GM12878 (cell line): ENCODE results near the gene SLC25A27. TPM values are rescaled to one million over a fixed set of nuclear protein-coding genes. Genes with fewer than 3 reads are reported as not detected.

Experiments
- ATAC-seq: fragments of 200-7000 bp; cut with Tn5 transposase; 3 replicates; pipeline ENCODE4 v1.9.1; 2020; ENCODE audit warnings: mild to moderate bottlenecking, moderate library complexity
- BruUV-seq: library from RNA; stranded (reverse); fragments of 400-500 nt; replicated peaks from 2 replicates; lab custom pipeline; 2021; lab: Mats Ljungman, UMichigan
- CTCF ChIA-PET: fragments of 300-600 bp; sonication (Branson Sonifier 250); formaldehyde crosslinking; extraction: SDS; loops from one replicate; lab custom pipeline; 2021; ENCODE audit warnings: inconsistent platforms; lab: Yijun Ruan, JAX
- POLR2A ChIA-PET: fragments of 350-600 bp; formaldehyde crosslinking; extraction: SDS; loops from one replicate; lab custom pipeline; 2021; ENCODE audit warnings: inconsistent platforms; lab: Charles Lee
- RAD21 ChIA-PET: fragments of 300-600 bp; sonication (Branson Sonifier 250); formaldehyde crosslinking; loops from one replicate; lab custom pipeline; 2023; ENCODE audit warnings: antibody characterized with exemption; ENCODE audit not compliant: unreplicated experiment; lab: Charles Lee
- SMC1A ChIA-PET: fragments of 300-600 bp; sonication (Branson Sonifier 250); formaldehyde crosslinking; loops from one replicate; lab custom pipeline; 2023; ENCODE audit not compliant: unreplicated experiment, uncharacterized antibody; lab: Charles Lee
- DNase-seq: peaks from one replicate; pipeline ENCODE4 v3.0.0-alpha.2; 2011; ENCODE audit warnings: low read depth, low spot score
- FAIRE-seq: peaks from 3 replicates; lab custom pipeline; 2011; peaks lifted over from hg19 to GRCh38; lab: Jason Lieb, UNC
- H2AFZ ChIP-seq: 2 replicates; pipeline ENCODE4 v1.6.0; 2011; ENCODE audit warnings: low read depth, low read length, control low read depth; ENCODE audit not compliant: control insufficient read depth
- H3K27ac ChIP-seq: 2 replicates; pipeline ENCODE4 v1.5.1; 2011; ENCODE audit warnings: control low read depth; ENCODE audit not compliant: control insufficient read depth, insufficient read depth
- H3K27me3 ChIP-seq, 2 experiments: replicated peaks in 1 of 2; 2 replicates each; pipeline versions ENCODE4 v1.6.0 to v1.6.1; 2011; ENCODE audit warnings: low read length in 1 of 2; ENCODE audit not compliant: control insufficient read depth in 2 of 2, insufficient read depth in 2 of 2
- H3K36me3 ChIP-seq, 2 experiments: 2 replicates each; pipeline ENCODE4 v1.5.1; 2011; ENCODE audit warnings: low read length in 1 of 2; ENCODE audit not compliant: control insufficient read depth in 2 of 2, insufficient read depth in 2 of 2
- H3K4me1 ChIP-seq: 2 replicates; pipeline ENCODE4 v1.6.1; 2011; ENCODE audit warnings: mild to moderate bottlenecking, low read length, moderate library complexity, mixed read lengths; ENCODE audit not compliant: control insufficient read depth, insufficient read depth
- H3K4me2 ChIP-seq: 2 replicates; pipeline ENCODE4 v1.6.0; 2011; ENCODE audit warnings: control low read depth; ENCODE audit not compliant: control insufficient read depth, insufficient read depth
- H3K4me3 ChIP-seq: fragments of 200-600 bp; sonication (generic); 2 replicates; pipeline ENCODE4 v1.5.1; 2016
- H3K79me2 ChIP-seq: 2 replicates; pipeline ENCODE4 v1.6.0; 2011; ENCODE audit warnings: low read length; ENCODE audit not compliant: control insufficient read depth, insufficient read depth
- H3K9ac ChIP-seq: 2 replicates; pipeline ENCODE4 v1.8.0; 2011; ENCODE audit warnings: low read length, control low read depth, mixed read lengths; ENCODE audit not compliant: control insufficient read depth, insufficient read depth
- H3K9me3 ChIP-seq: replicated peaks from 3 replicates; pipeline ENCODE4 v1.5.1; 2011; ENCODE audit warnings: mild to moderate bottlenecking, low read length; ENCODE audit not compliant: control insufficient read depth, insufficient read depth
- H4K20me1 ChIP-seq: 2 replicates; pipeline ENCODE4 v1.6.0; 2011; ENCODE audit not compliant: control insufficient read depth, insufficient read depth
- BACH1 ChIP-seq: fragments of 450-650 bp; IDR thresholded peaks from 2 replicates; pipeline ENCODE4 v1.6.1; 2017; ENCODE audit warnings: mild to moderate bottlenecking, borderline replicate concordance
- BCL11A ChIP-seq: IDR thresholded peaks from 2 replicates; pipeline ENCODE4 v1.6.1; 2011; ENCODE audit warnings: low read depth, low read length
- CTCF ChIP-seq, 3 experiments: IDR thresholded peaks in 2 of 3; conservative IDR thresholded peaks in 1 of 3; 2 replicates each; pipeline ENCODE4 v1.5.1; 2011; ENCODE audit warnings: low read depth in 3 of 3, low read length in 3 of 3, mild to moderate bottlenecking in 3 of 3, control low read depth in 2 of 3, moderate library complexity in 2 of 3, inconsistent platforms in 1 of 3, mixed read lengths in 1 of 3; ENCODE audit not compliant: control insufficient read depth in 2 of 3, insufficient read depth in 1 of 3; ENCODE audit errors: extremely low read depth in 1 of 3
- CUX1 ChIP-seq: IDR thresholded peaks from 2 replicates; pipeline ENCODE4 v1.6.1; 2012; ENCODE audit warnings: improper control_type of control experiment, low read depth, low read length; ENCODE audit not compliant: insufficient replicate concordance
- E2F4 ChIP-seq: IDR thresholded peaks from 2 replicates; pipeline ENCODE4 v1.6.1; 2012; ENCODE audit warnings: low read depth, low read length, improper control_type of control experiment
- SREBF1 ChIP-seq: IDR thresholded peaks from 2 replicates; pipeline ENCODE4 v1.6.1; 2012; ENCODE audit warnings: mild to moderate bottlenecking, low read length
- ZNF384 ChIP-seq: IDR thresholded peaks from 2 replicates; pipeline ENCODE4 v1.6.1; 2012; ENCODE audit warnings: low read depth, mild to moderate bottlenecking, low read length, improper control_type of control experiment, borderline replicate concordance
- WGBS: methylation state at CpG from one replicate; pipeline ENCODE4 v1.1.6; 2016; ENCODE audit warnings: low lambda C conversion rate; ENCODE audit not compliant: insufficient replicate concordance, insufficient coverage; ENCODE audit errors: missing lambda C conversion rate; 5-methylcytosine and 5-hydroxymethylcytosine counted together
- in situ Hi-C: fragments of 300-500 bp; cut with MboI; formaldehyde crosslinking; loops from 9 replicates; pipeline ENCODE4 v1.14.3; 2018; ENCODE audit warnings: mixed read lengths
- intact Hi-C: fragments of 100-400 bp; cut with micrococcal nuclease; formaldehyde crosslinking; loops from one replicate; pipeline ENCODE4 v1.14.2; 2022; ENCODE audit not compliant: unreplicated experiment
- polyA plus RNA-seq, 11 experiments: library from polyadenylated mRNA; depleted of rRNA in 4 of 11; unstranded in 6 of 11; stranded (reverse) in 5 of 11; fragments of >200 nt; fragmentation: Nextera tagmentation in 4 of 11; fragmentation: Illumina TruSeq in 1 of 11; extraction: Ambion mirVana in 4 of 11; extraction: Trizol in 1 of 11; gene quantifications; 1 replicate in 1 of 11; 2 replicates in 10 of 11; pipeline versions ENCODE4 v1.2.1 to v1.2.3, GENCODE V29; 2011 to 2016; ENCODE audit warnings: inconsistent platforms in 2 of 11, missing spikeins in 2 of 11, low read depth in 1 of 11
- total RNA-seq, 4 experiments: library from RNA; depleted of rRNA in 3 of 4; stranded (reverse); fragments of >200 nt in 3 of 4; fragmentation: Illumina TruSeq in 1 of 4; extraction: Trizol in 1 of 4; gene quantifications; 2 replicates each; pipeline versions ENCODE4 v1.2.1 to v1.2.3, GENCODE V29; 2013 to 2021

Gene SLC25A27
- total and polyA plus RNA-seq, 10 of the 15 experiments (the other 5 are each of a cell fraction or from before 2014, with no cell fraction given): not detected

- in situ Hi-C loops (no loop called here), intact Hi-C loops (no loop called here)
- ChIA-PET POLR2A (no interaction called here), RAD21 (no interaction called here), CTCF (interaction anchor here (1.3 kb wide), 1 partner anchor 9 kb away, joined by 3 read pairs; no protein-coding TSS in a partner anchor), SMC1A (no interaction called here)
- no peaks in the 10 kb centered on the region for H3K36me3 ChIP-seq
- H3K4me3 ChIP-seq: no peak overlapping the region
- ATAC-seq: no peak
- no TSS peak for BruUV-seq
- TF ChIP-seq CTCF (IDR thresholded peaks at IDR 0.05 in 2 of 3, conservative IDR thresholded peaks at IDR 0.05 in 1 of 3; ENCODE audit: control insufficient read depth in 2 of 3, extremely low read depth in 1 of 3, insufficient read depth in 1 of 3, low read depth in 3 of 3, low read length in 3 of 3): 0 out of 6 replicates have a peak, but pooled peaks of 1 of the 3 experiments have one; percentile 5
- no peak for TF ChIP-seq SREBF1
- peaks cover 2 to 13% of the 10 kb centered on the region in 2 experiments for H3K27me3 ChIP-seq
- no peak for FAIRE-seq
- H3K9ac ChIP-seq: no peak overlapping the region
- no peak overlapping the region for H3K27ac ChIP-seq
- H3K9me3 ChIP-seq: no peaks in the 10 kb centered on the region
- no peaks in the 10 kb centered on the region for H4K20me1 ChIP-seq
- no peak for DNase-seq
- H3K79me2 ChIP-seq: no peaks in the 10 kb centered on the region
- no peaks in the 10 kb centered on the region for H3K4me1 ChIP-seq
- no peak overlapping the region for H2AFZ ChIP-seq
- 68% methylated on average over 6 of the region's 6 CpGs for WGBS
- no peak overlapping the region for H3K4me2 ChIP-seq
Measured at GRCh38 chr6:46655803-46656202, 3.0 kb downstream of the SLC25A27 start.

- no peaks in the 10 kb centered on the region for H3K79me2 ChIP-seq
- TF ChIP-seq BCL11A (no peak), BACH1 (no peak), ZNF384 (no peak), E2F4 (no peak), CUX1 (no peak)
Measured at GRCh38 chr6:46657642-46658041, 4.9 kb downstream of the SLC25A27 start.

More at GRCh38 chr6:46657642-46658041, 4.9 kb downstream of the SLC25A27 start:
- DNase-seq: no peak
- no peak overlapping the region for H2AFZ ChIP-seq
- no peak overlapping the region for H3K4me2 ChIP-seq
- intact Hi-C loops (no loop called here), in situ Hi-C loops (no loop called here)
- no peak for FAIRE-seq
- no peak overlapping the region for H3K9ac ChIP-seq
- peaks cover 0 to 7% of the 10 kb centered on the region in 2 experiments; a peak in 1 of 4 replicates for H3K27me3 ChIP-seq
- no peaks in the 10 kb centered on the region for H3K4me1 ChIP-seq
- SMC1A ChIA-PET: no interaction called here
- CTCF ChIA-PET: no interaction called here
- RAD21 ChIA-PET: no interaction called here
- BruUV-seq: no TSS peak
- no peaks in the 10 kb centered on the region for H3K36me3 ChIP-seq
- H3K9me3 ChIP-seq: no peaks in the 10 kb centered on the region
- no peak overlapping the region for H3K4me3 ChIP-seq
- H3K27ac ChIP-seq: no peak overlapping the region
- POLR2A ChIA-PET: no interaction called here
- H4K20me1 ChIP-seq: no peaks in the 10 kb centered on the region
- no peak for ATAC-seq
